PC-3 (cell line): ENCODE data around the gene KLHL28. TPM values are rescaled to one million over a fixed set of nuclear protein-coding genes. Genes with fewer than 3 reads are reported as not detected.
A peak's percentile ranks its signal among the peaks of the same experiment; 100 is the strongest.
"Not testable (repeated sequence)": the region's sequence is repeated elsewhere in the genome, so short reads cannot be mapped to it uniquely, and the experiment has no call there.

Experiments used
- ATAC-seq: fragments of 200-7000 bp; cut with Tn5 transposase; 2 replicates; pipeline ENCODE4 v1.9.1; 2020; ENCODE audit warnings: mild to moderate bottlenecking, moderate library complexity
- BruUV-seq: library from RNA; stranded (reverse); fragments of 400-500 nt; replicated peaks from 2 replicates; lab custom pipeline; 2021; lab: Mats Ljungman, UMichigan
- CTCF ChIA-PET: fragments of 300-600 bp; sonication (Branson Sonifier 250); formaldehyde crosslinking; loops from one replicate; lab custom pipeline; 2022; ENCODE audit warnings: antibody characterized with exemption; lab: Charles Lee
- POLR2A ChIA-PET: fragments of 300-600 bp; sonication (Branson Sonifier 250); formaldehyde crosslinking; loops from one replicate; lab custom pipeline; 2022; ENCODE audit warnings: antibody characterized with exemption; ENCODE audit not compliant: unreplicated experiment; lab: Charles Lee
- DNase-seq: peaks from one replicate; pipeline ENCODE4 v3.0.0-alpha.2; 2015
- H2AFZ ChIP-seq: fragments of 300-600 bp; sonication (generic); 2 replicates; pipeline ENCODE4 v1.6.0; 2016; ENCODE audit warnings: antibody characterized with exemption, low read length
- H3F3A ChIP-seq: fragments of 300-600 bp; sonication (generic); one replicate; pipeline ENCODE4 v1.6.0; 2017; ENCODE audit warnings: antibody characterized with exemption, low read length, control low read depth, mild to moderate bottlenecking; ENCODE audit not compliant: unreplicated experiment
- H3K27ac ChIP-seq: fragments of 300-600 bp; sonication (generic); 2 replicates; pipeline ENCODE4 v1.5.1; 2016; ENCODE audit warnings: mild to moderate bottlenecking, low read length
- H3K27me3 ChIP-seq: fragments of 300-600 bp; sonication (generic); 2 replicates; pipeline ENCODE4 v1.6.1; 2016; ENCODE audit warnings: low read length, mixed read lengths
- H3K36me3 ChIP-seq: fragments of 300-600 bp; sonication (generic); 2 replicates; pipeline ENCODE4 v1.6.1; 2016; ENCODE audit warnings: low read depth, mixed run types, low read length, mixed read lengths
- H3K4me1 ChIP-seq: fragments of 300-600 bp; sonication (generic); 2 replicates; pipeline ENCODE4 v1.5.1; 2016; ENCODE audit warnings: low read length; ENCODE audit not compliant: insufficient read depth
- H3K4me2 ChIP-seq: fragments of 300-600 bp; sonication (generic); 2 replicates; pipeline ENCODE4 v1.6.0; 2016; ENCODE audit warnings: low read length
- H3K4me3 ChIP-seq: fragments of 300-600 bp; sonication (generic); 2 replicates; pipeline ENCODE4 v1.5.1; 2016; ENCODE audit warnings: mild to moderate bottlenecking, low read length, mixed read lengths
- H3K79me2 ChIP-seq: fragments of 300-600 bp; sonication (generic); 2 replicates; pipeline ENCODE4 v1.6.1; 2017; ENCODE audit warnings: low read length, mixed read lengths
- H3K9ac ChIP-seq: fragments of 300-600 bp; sonication (generic); 2 replicates; pipeline ENCODE4 v1.6.0; 2016; ENCODE audit warnings: mild to moderate bottlenecking, low read length
- H3K9me2 ChIP-seq: fragments of 300-600 bp; sonication (generic); replicated peaks from 2 replicates; pipeline ENCODE4 v1.6.1; 2016; ENCODE audit warnings: mixed run types, low read length, mixed read lengths
- H3K9me3 ChIP-seq: fragments of 300-600 bp; sonication (generic); 2 replicates; pipeline ENCODE4 v1.6.1; 2016; ENCODE audit warnings: low read length, mixed read lengths
- H4K20me1 ChIP-seq: fragments of 300-600 bp; sonication (generic); 2 replicates; pipeline ENCODE4 v1.6.1; 2016; ENCODE audit warnings: low read length, mixed read lengths
- CTCF ChIP-seq: fragments of 300-600 bp; sonication (generic); conservative IDR thresholded peaks from 2 replicates; pipeline ENCODE4 v1.5.1; 2017; ENCODE audit warnings: antibody characterized with exemption, low read depth, mild to moderate bottlenecking, low read length
- EZH2 ChIP-seq: fragments of 300-600 bp; sonication (generic); IDR thresholded peaks from one replicate; pipeline ENCODE4 v1.6.1; 2017; ENCODE audit warnings: antibody characterized with exemption, mild to moderate bottlenecking, low read length; ENCODE audit not compliant: unreplicated experiment
- EZH2phosphoT487 ChIP-seq: fragments of 300-600 bp; sonication (generic); IDR thresholded peaks from 2 replicates; pipeline ENCODE4 v1.6.1; 2018; ENCODE audit warnings: mild to moderate bottlenecking, antibody characterized with exemption, low read length, borderline replicate concordance
- intact Hi-C: fragments of 100-400 bp; cut with micrococcal nuclease; formaldehyde crosslinking; loops from 2 replicates; pipeline ENCODE4 v1.9.0; 2023
- total RNA-seq: library from RNA; depleted of rRNA; stranded (reverse); fragments of >200 nt; gene quantifications from 2 replicates; pipeline ENCODE4 v1.2.3, GENCODE V29; 2014

KLHL28 gene
- total RNA-seq, 1 experiment from 2014 or later: 2.5 TPM

GRCh38 chr14:44896275-44897040 lies 65.3 kb downstream of the KLHL28 start:
- H3F3A ChIP-seq: no peaks in the 10 kb centered on the region
- POLR2A ChIA-PET: interaction anchor here (0.6 to 0.7 kb wide), 5 partner anchors 23 to 1067 kb away, joined by 3 to 11 read pairs (median 4); no protein-coding TSS in a partner anchor
- H3K9ac ChIP-seq: no peak overlapping the region
- peak overlapping the region; percentile 56 for H3K4me2 ChIP-seq
- peak overlapping the region; percentile 34; the same call in 1 of the 2 replicates for H3K4me3 ChIP-seq
- CTCF ChIA-PET: no interaction called here
- DNase-seq (no peak), ATAC-seq (no peak)
- intact Hi-C loops: loop anchor here (1.0 to 5.0 kb wide), 3 partner anchors 66 to 356 kb away; partner anchors contain the start of genes FKBP3, MIS18BP1 and TOGARAM1
- H3K27me3 ChIP-seq: no peaks in the 10 kb centered on the region
- no peak overlapping the region for H3K27ac ChIP-seq
- H2AFZ ChIP-seq: peak overlapping the region; percentile 92
- H3K9me2 ChIP-seq: no peaks in the 10 kb centered on the region
- H4K20me1 ChIP-seq: no peaks in the 10 kb centered on the region
- H3K4me1 ChIP-seq: peaks cover 16% of the 10 kb centered on the region
- TF ChIP-seq EZH2: no peak
- TF ChIP-seq CTCF: no peak
- TF ChIP-seq EZH2phosphoT487: no peak
- H3K9me3 ChIP-seq: no peaks in the 10 kb centered on the region
- TSS peak; percentile 81 for BruUV-seq
- H3K36me3 ChIP-seq: no peaks in the 10 kb centered on the region
- H3K79me2 ChIP-seq: peaks cover 9% of the 10 kb centered on the region

- peak; percentile 22 for DNase-seq
- no TSS peak for BruUV-seq
- Histone ChIP-seq H3K4me1 (peaks cover 10% of the 10 kb centered on the region), H3K4me2 (no peak overlapping the region), H4K20me1 (no peaks in the 10 kb centered on the region), H3K79me2 (peaks cover 9% of the 10 kb centered on the region), H3K27ac (no peak overlapping the region), H3K27me3 (no peaks in the 10 kb centered on the region), H3K4me3 (no peak overlapping the region), H3K9me3 (no peaks in the 10 kb centered on the region), H3K9ac (no peak overlapping the region), H2AFZ (no peak overlapping the region), H3K36me3 (no peaks in the 10 kb centered on the region), H3K9me2 (no peaks in the 10 kb centered on the region), H3F3A (no peaks in the 10 kb centered on the region)
- ATAC-seq: no peak
- TF ChIP-seq EZH2 (no peak), EZH2phosphoT487 (no peak), CTCF (no peak)
- intact Hi-C loops: loop anchor here (5.0 kb wide), 1 partner anchor 357 kb away; the partner anchor contains the start of gene MIS18BP1
- POLR2A ChIA-PET: interaction anchor here (0.6 kb wide), 1 partner anchor 27 kb away, joined by 4 read pairs; no protein-coding TSS in a partner anchor
- CTCF ChIA-PET: interaction anchor here (0.6 kb wide), 1 partner anchor 372 kb away, joined by 12 read pairs; no protein-coding TSS in a partner anchor
Observed at GRCh38 chr14:44895716-44896115, 66.0 kb downstream of the KLHL28 start.

GRCh38 chr14:44893535-44893934 lies 68.2 kb downstream of the KLHL28 start:
- no peaks in the 10 kb centered on the region for H3K27me3 ChIP-seq
- no peak overlapping the region for H2AFZ ChIP-seq
- H3K27ac ChIP-seq: no peak overlapping the region
- peaks cover 4% of the 10 kb centered on the region for H3K79me2 ChIP-seq
- no peaks in the 10 kb centered on the region for H3K36me3 ChIP-seq
- TF ChIP-seq CTCF: no peak
- no peak for TF ChIP-seq EZH2phosphoT487
- TF ChIP-seq EZH2: no peak
- no peak overlapping the region for H3K4me3 ChIP-seq
- no TSS peak for BruUV-seq
- no peaks in the 10 kb centered on the region for H4K20me1 ChIP-seq
- ATAC-seq: no peak
- peaks cover 5% of the 10 kb centered on the region for H3K4me1 ChIP-seq
- H3K9me2 ChIP-seq: no peaks in the 10 kb centered on the region
- intact Hi-C loops: no loop called here
- H3F3A ChIP-seq: no peaks in the 10 kb centered on the region
- no peak overlapping the region for H3K4me2 ChIP-seq
- POLR2A ChIA-PET: no interaction called here
- no peak for DNase-seq
- H3K9me3 ChIP-seq: no peaks in the 10 kb centered on the region
- H3K9ac ChIP-seq: no peak overlapping the region
- CTCF ChIA-PET: no interaction called here

- H3K4me3 ChIP-seq, H3K79me2 ChIP-seq, H3F3A ChIP-seq, CTCF ChIA-PET, H3K27me3 ChIP-seq, H3K36me3 ChIP-seq, H3K4me2 ChIP-seq, POLR2A ChIA-PET, H4K20me1 ChIP-seq, H3K9ac ChIP-seq, DNase-seq, BruUV-seq, H3K9me2 ChIP-seq, H2AFZ ChIP-seq, H3K4me1 ChIP-seq, H3K9me3 ChIP-seq, H3K27ac ChIP-seq, intact Hi-C loops, ATAC-seq: not testable (repeated sequence)
Observed at GRCh38 chr14:44891726-44892372, 69.9 kb downstream of the KLHL28 start.
